Right ventricle myocardium superior (tissue), 1 donor: ENCODE data around the gene FUT7. TPM values are rescaled to one million over a fixed set of nuclear protein-coding genes. Genes with fewer than 3 reads are reported as not detected.
"Not testable (repeated sequence)": the region's sequence is repeated elsewhere in the genome, so short reads cannot be mapped to it uniquely, and the experiment has no call there.

Experiments used
- ATAC-seq: fragments of 200-7000 bp; cut with Tn5 transposase; one replicate; pipeline ENCODE4 v1.9.1; 2020; ENCODE audit warnings: mild to moderate bottlenecking; ENCODE audit not compliant: poor library complexity
- DNase-seq: peaks from one replicate; pipeline ENCODE4 v3.0.0-alpha.2; 2020
- intact Hi-C: fragments of 100-400 bp; cut with DNase I; formaldehyde crosslinking; loops from one replicate; pipeline ENCODE4 v1.11.2; 2022
- total RNA-seq: library from RNA; stranded (reverse); fragmentation: NEBNext Ultra II Directional; extraction: Animal tissue kit (Norgen Biotek cat#: 25700); gene quantifications from one replicate; pipeline ENCODE4 v1.2.1, GENCODE V29; 2021
- donor health status: DM: no; HTN: yes; CAD: no; lungs with severe emphysema.

FUT7 gene
- total RNA-seq, 1 donor from 2014 or later = not detected

- ATAC-seq (no peak), DNase-seq (no peak)
- intact Hi-C loops = no loop called here
Measured at GRCh38 chr9:137014166-137014565, 17.7 kb downstream of the FUT7 start.

GRCh38 chr9:137013571-137013940, 18.3 kb downstream of the FUT7 start:
- DNase-seq (no peak), ATAC-seq (no peak)
- intact Hi-C loops = no loop called here

GRCh38 chr9:137012694-137013570, 19.0 kb downstream of the FUT7 start:
- DNase-seq (no peak), ATAC-seq (no peak)
- intact Hi-C loops = no loop called here

- no peak for ATAC-seq
- intact Hi-C loops = no loop called here
- DNase-seq = no peak
Measured at GRCh38 chr9:137011907-137012675, 19.8 kb downstream of the FUT7 start.

GRCh38 chr9:137011156-137011555, 20.7 kb downstream of the FUT7 start:
- ATAC-seq (no peak), DNase-seq (no peak)
- intact Hi-C loops = no loop called here

- DNase-seq = no peak
- intact Hi-C loops = no loop called here
Measured at GRCh38 chr9:137009938-137010732, 21.8 kb downstream of the FUT7 start.

GRCh38 chr9:137009217-137009616, 22.7 kb downstream of the FUT7 start:
- DNase-seq (no peak), ATAC-seq (no peak)
- intact Hi-C loops = no loop called here

More at GRCh38 chr9:137009938-137010732, 21.8 kb downstream of the FUT7 start:
- ATAC-seq = no peak

GRCh38 chr9:137008312-137008711, 23.6 kb downstream of the FUT7 start:
- DNase-seq (no peak), ATAC-seq (no peak)
- intact Hi-C loops = no loop called here

GRCh38 chr9:137007816-137008270, 24.0 kb downstream of the FUT7 start:
- ATAC-seq (no peak), DNase-seq (no peak)
- intact Hi-C loops = no loop called here

GRCh38 chr9:137007108-137007815, 24.6 kb downstream of the FUT7 start:
- DNase-seq = no peak
- no peak for ATAC-seq
- intact Hi-C loops = no loop called here

GRCh38 chr9:137006116-137007003, 25.5 kb downstream of the FUT7 start:
- ATAC-seq (no peak), DNase-seq (no peak)
- intact Hi-C loops = no loop called here

GRCh38 chr9:137004285-137004684, 27.6 kb downstream of the FUT7 start:
- ATAC-seq, DNase-seq, intact Hi-C loops: not testable (repeated sequence)

- intact Hi-C loops = no loop called here
- ATAC-seq (no peak), DNase-seq (no peak)
Measured at GRCh38 chr9:137002646-137003041, 29.2 kb downstream of the FUT7 start.

- DNase-seq (no peak), ATAC-seq (no peak)
- intact Hi-C loops = no loop called here
Measured at GRCh38 chr9:137001857-137002645, 29.8 kb downstream of the FUT7 start.

GRCh38 chr9:137000177-137000930, 31.5 kb downstream of the FUT7 start:
- DNase-seq = no peak
- ATAC-seq = no peak
- intact Hi-C loops = no loop called here

GRCh38 chr9:136997830-136998234, 34.1 kb downstream of the FUT7 start:
- DNase-seq (no peak), ATAC-seq (no peak)
- intact Hi-C loops = no loop called here
